ENCODE measurements around the gene PRND.

DNA sequence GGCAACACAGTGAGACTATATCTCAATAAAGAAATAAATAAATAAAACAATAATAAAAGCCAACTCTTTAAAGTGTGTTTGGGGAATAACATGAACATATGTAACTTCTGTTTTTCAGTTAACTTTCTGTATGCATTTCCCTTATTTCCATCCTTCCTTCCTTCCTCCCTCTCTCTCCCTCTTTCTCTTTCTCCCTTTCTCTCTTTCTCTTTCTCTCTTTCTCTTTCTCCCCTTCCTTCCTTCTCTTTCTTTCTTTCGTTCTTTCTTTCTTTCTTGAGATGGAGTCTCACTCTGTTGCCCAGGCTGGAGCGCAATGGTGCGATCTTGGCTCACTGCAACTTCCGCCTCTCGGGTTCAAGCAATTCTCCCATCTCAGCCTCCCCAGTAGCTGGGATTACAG is 48.8 kb upstream of the PRND start:
- TF ChIP-seq RFX5 (IDR thresholded peaks at IDR 0.05; ENCODE audit: low read depth, low read length) (no peak), CC2D1A (CRISPR knock-in tag; IDR thresholded peaks at IDR 0.05) (no peak), ZNF12 (CRISPR knock-in tag; IDR thresholded peaks at IDR 0.05) (no peak), ZFX (CRISPR knock-in tag; IDR thresholded peaks at IDR 0.05; ENCODE audit: low read depth) (no peak), MEIS2 (CRISPR knock-in tag; IDR thresholded peaks at IDR 0.05) (no peak), NFIC (IDR thresholded peaks at IDR 0.05; ENCODE audit: low read length) (no peak), MYC (CRISPR knock-in tag; IDR thresholded peaks at IDR 0.05; ENCODE audit: borderline replicate concordance) (no peak)
- TF ChIP-seq, protein P1, sequence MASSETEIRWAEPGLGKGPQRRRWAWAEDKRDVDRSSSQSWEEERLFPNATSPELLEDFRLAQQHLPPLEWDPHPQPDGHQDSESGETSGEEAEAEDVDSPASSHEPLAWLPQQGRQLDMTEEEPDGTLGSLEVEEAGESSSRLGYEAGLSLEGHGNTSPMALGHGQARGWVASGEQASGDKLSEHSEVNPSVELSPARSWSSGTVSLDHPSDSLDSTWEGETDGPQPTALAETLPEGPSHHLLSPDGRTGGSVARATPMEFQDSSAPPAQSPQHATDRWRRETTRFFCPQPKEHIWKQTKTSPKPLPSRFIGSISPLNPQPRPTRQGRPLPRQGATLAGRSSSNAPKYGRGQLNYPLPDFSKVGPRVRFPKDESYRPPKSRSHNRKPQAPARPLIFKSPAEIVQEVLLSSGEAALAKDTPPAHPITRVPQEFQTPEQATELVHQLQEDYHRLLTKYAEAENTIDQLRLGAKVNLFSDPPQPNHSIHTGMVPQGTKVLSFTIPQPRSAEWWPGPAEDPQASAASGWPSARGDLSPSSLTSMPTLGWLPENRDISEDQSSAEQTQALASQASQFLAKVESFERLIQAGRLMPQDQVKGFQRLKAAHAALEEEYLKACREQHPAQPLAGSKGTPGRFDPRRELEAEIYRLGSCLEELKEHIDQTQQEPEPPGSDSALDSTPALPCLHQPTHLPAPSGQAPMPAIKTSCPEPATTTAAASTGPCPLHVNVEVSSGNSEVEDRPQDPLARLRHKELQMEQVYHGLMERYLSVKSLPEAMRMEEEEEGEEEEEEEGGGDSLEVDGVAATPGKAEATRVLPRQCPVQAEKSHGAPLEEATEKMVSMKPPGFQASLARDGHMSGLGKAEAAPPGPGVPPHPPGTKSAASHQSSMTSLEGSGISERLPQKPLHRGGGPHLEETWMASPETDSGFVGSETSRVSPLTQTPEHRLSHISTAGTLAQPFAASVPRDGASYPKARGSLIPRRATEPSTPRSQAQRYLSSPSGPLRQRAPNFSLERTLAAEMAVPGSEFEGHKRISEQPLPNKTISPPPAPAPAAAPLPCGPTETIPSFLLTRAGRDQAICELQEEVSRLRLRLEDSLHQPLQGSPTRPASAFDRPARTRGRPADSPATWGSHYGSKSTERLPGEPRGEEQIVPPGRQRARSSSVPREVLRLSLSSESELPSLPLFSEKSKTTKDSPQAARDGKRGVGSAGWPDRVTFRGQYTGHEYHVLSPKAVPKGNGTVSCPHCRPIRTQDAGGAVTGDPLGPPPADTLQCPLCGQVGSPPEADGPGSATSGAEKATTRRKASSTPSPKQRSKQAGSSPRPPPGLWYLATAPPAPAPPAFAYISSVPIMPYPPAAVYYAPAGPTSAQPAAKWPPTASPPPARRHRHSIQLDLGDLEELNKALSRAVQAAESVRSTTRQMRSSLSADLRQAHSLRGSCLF (CRISPR knock-in tag; IDR thresholded peaks at IDR 0.05; ENCODE audit: borderline replicate concordance): no peak
- TF ChIP-seq, protein P2, sequence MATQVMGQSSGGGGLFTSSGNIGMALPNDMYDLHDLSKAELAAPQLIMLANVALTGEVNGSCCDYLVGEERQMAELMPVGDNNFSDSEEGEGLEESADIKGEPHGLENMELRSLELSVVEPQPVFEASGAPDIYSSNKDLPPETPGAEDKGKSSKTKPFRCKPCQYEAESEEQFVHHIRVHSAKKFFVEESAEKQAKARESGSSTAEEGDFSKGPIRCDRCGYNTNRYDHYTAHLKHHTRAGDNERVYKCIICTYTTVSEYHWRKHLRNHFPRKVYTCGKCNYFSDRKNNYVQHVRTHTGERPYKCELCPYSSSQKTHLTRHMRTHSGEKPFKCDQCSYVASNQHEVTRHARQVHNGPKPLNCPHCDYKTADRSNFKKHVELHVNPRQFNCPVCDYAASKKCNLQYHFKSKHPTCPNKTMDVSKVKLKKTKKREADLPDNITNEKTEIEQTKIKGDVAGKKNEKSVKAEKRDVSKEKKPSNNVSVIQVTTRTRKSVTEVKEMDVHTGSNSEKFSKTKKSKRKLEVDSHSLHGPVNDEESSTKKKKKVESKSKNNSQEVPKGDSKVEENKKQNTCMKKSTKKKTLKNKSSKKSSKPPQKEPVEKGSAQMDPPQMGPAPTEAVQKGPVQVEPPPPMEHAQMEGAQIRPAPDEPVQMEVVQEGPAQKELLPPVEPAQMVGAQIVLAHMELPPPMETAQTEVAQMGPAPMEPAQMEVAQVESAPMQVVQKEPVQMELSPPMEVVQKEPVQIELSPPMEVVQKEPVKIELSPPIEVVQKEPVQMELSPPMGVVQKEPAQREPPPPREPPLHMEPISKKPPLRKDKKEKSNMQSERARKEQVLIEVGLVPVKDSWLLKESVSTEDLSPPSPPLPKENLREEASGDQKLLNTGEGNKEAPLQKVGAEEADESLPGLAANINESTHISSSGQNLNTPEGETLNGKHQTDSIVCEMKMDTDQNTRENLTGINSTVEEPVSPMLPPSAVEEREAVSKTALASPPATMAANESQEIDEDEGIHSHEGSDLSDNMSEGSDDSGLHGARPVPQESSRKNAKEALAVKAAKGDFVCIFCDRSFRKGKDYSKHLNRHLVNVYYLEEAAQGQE (IDR thresholded peaks at IDR 0.05; ENCODE audit: borderline replicate concordance in 1 of 2, low read depth in 1 of 2, low read length in 2 of 2): no peak

Measured in HepG2 (cell line).